HEK293T (cell line): Measurements from ENCODE around the gene CCL27.

Source experiments
- CTCF ChIA-PET: fragments of 350-600 bp; formaldehyde crosslinking; extraction: SDS; loops from one replicate; lab custom pipeline; 2021; ENCODE audit warnings: antibody characterized with exemption, inconsistent platforms; lab: Yijun Ruan, JAX
- POLR2A ChIA-PET: fragments of 350-600 bp; formaldehyde crosslinking; extraction: SDS; loops from one replicate; lab custom pipeline; 2020; ENCODE audit warnings: antibody characterized with exemption, inconsistent platforms; lab: Yijun Ruan, JAX
- DNase-seq: peaks from one replicate; pipeline ENCODE4 v3.0.0; 2012; ENCODE audit warnings: mixed read lengths; ENCODE audit errors: extremely low spot score
- ARNT ChIP-seq: fragments of 450-650 bp; IDR thresholded peaks from 2 replicates; pipeline ENCODE4 v1.6.1; 2017; ENCODE audit warnings: mild to moderate bottlenecking
- BHLHE40 ChIP-seq: fragments of 450-650 bp; IDR thresholded peaks from 2 replicates; pipeline ENCODE4 v1.6.1; 2016; ENCODE audit warnings: mild to moderate bottlenecking, moderate library complexity, borderline replicate concordance
- CTBP1 ChIP-seq: fragments of 450-650 bp; IDR thresholded peaks from 2 replicates; pipeline ENCODE4 v1.6.1; 2016; ENCODE audit warnings: borderline replicate concordance
- ELF4 ChIP-seq: fragments of 450-650 bp; IDR thresholded peaks from 2 replicates; pipeline ENCODE4 v1.6.1; 2017; ENCODE audit warnings: antibody characterized with exemption
- FOXA1 ChIP-seq: fragments of 450-650 bp; IDR thresholded peaks from 2 replicates; pipeline ENCODE4 v1.6.1; 2016; ENCODE audit warnings: mild to moderate bottlenecking
- FOXK2 ChIP-seq: fragments of 450-650 bp; IDR thresholded peaks from 2 replicates; pipeline ENCODE4 v1.6.1; 2016; ENCODE audit warnings: mild to moderate bottlenecking
- FOXM1 ChIP-seq: fragments of 450-650 bp; IDR thresholded peaks from 2 replicates; pipeline ENCODE4 v1.6.1; 2017; ENCODE audit warnings: mild to moderate bottlenecking, borderline replicate concordance
- HDGF ChIP-seq: fragments of 450-650 bp; IDR thresholded peaks from 2 replicates; pipeline ENCODE4 v1.6.1; 2017; ENCODE audit warnings: antibody characterized with exemption, borderline replicate concordance
- L3MBTL2 ChIP-seq: fragments of 450-650 bp; conservative IDR thresholded peaks from 2 replicates; pipeline ENCODE4 v1.6.1; 2016; ENCODE audit warnings: mild to moderate bottlenecking
- LEF1 ChIP-seq: fragments of 450-650 bp; IDR thresholded peaks from 2 replicates; pipeline ENCODE4 v1.6.1; 2017; ENCODE audit warnings: mild to moderate bottlenecking, borderline replicate concordance
- NFRKB ChIP-seq: fragments of 450-650 bp; IDR thresholded peaks from 2 replicates; pipeline ENCODE4 v1.6.1; 2016; ENCODE audit warnings: mild to moderate bottlenecking, moderate library complexity
- SP1 ChIP-seq: fragments of 450-650 bp; IDR thresholded peaks from 2 replicates; pipeline ENCODE4 v1.6.1; 2017
- SUZ12 ChIP-seq: fragments of 450-650 bp; IDR thresholded peaks from 2 replicates; pipeline ENCODE4 v1.6.1; 2016; ENCODE audit warnings: mild to moderate bottlenecking
- TARDBP ChIP-seq: fragments of 450-650 bp; IDR thresholded peaks from 2 replicates; pipeline ENCODE4 v1.6.1; 2016
- ZNF384 ChIP-seq: fragments of 450-650 bp; IDR thresholded peaks from 2 replicates; pipeline ENCODE4 v1.6.1; 2016
- TF ChIP-seq, protein P1 (sequence below): fragments of 450-650 bp; IDR thresholded peaks from 2 replicates; pipeline ENCODE4 v1.6.1; 2016

Gene CCL27

GRCh38 chr9:34656992-34657391 is 5.5 kb downstream of the CCL27 start:
- ChIA-PET POLR2A (interaction anchor here (1.4 kb wide), 1 partner anchor 19 kb away, joined by 3 read pairs; the partner anchor contains the start of gene SIGMAR1), CTCF (no interaction called here)
- DNase-seq = no peak
- TF ChIP-seq SP1 = no peak
- TF ChIP-seq ZNF384 = no peak
- TF ChIP-seq CTBP1 = no peak
- TF ChIP-seq FOXK2 = no peak
- TF ChIP-seq ARNT = no peak
- TF ChIP-seq SUZ12 = no peak
- no peak for TF ChIP-seq HDGF
- no peak for TF ChIP-seq L3MBTL2
- no peak for TF ChIP-seq FOXA1
- TF ChIP-seq BHLHE40 = no peak

- TF ChIP-seq SP1 (no peak), SUZ12 (no peak)
- ChIA-PET CTCF (no interaction called here), POLR2A (no interaction called here)
- DNase-seq = no peak
These were observed 7.1 kb downstream of the CCL27 start for GRCh38 chr9:34655394-34655793.

DNA sequence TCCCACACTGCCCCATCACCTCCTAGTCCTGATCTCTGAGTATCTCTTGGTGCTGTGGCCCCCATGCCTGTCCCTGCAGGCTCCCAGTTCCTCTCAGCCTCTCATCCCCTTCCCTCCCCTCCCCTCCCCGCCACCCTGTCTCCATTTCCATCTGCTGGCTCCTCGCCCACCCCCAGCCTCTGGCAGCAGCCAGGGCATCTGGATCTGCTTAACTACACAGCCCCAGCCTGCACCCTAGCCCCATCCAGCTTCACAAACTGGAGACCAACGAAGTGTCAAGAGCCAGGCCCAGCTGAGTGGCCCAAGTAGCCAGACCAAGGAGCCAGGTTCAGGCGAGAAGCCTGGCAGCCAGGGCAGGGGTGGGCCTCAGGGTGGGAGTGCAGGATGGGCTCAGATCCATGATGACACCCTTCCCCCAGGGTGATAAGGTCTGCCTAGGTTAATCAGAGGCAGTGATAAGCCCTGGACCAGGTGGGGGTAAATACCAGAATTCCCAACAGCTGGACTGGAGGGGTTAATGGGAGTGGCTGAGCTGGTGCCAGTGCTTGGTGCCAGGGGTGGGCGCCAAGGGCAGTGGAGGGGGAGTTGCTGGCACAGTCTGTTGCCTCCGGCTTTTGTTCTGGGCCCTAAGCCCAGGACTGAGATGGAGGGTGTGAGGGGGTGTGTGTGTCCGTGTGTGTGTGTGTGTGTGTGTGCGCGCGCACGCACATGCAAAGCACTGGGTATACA is 8.0 kb downstream of the CCL27 start:
- ChIA-PET CTCF (no interaction called here), POLR2A (no interaction called here)
- TF ChIP-seq SUZ12 (no peak), ELF4 (no peak), L3MBTL2 (no peak), BHLHE40 (no peak), NFRKB (no peak)
- no peak for DNase-seq

GRCh38 chr9:34653151-34654072 is 9.0 kb downstream of the CCL27 start:
- DNase-seq = no peak
- TF ChIP-seq ZNF384 (no peak), SUZ12 (no peak), BHLHE40 (no peak), FOXK2 (no peak), FOXA1 (no peak), TARDBP (no peak; the same call in 1 of the 2 replicates)
- CTCF ChIA-PET = no interaction called here
- POLR2A ChIA-PET = no interaction called here

DNA sequence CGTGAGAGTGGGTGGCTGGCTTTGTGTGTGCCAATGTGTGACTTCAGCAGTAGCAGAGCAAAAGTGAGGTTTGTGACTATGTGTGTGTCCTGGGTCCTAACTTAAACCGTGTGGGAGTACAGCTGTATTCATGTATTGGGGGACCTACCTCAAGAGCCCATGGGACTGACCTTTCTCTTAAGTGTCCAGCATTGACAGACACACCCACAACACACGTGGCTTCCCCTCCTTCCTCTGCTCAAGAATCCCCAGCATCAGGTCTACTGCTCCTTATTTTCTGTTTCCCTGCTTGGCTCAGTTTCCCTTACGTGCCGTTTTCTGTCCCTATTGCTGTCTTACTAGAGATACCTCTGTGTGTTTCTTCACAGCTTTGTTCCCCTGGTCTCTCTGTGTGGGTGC is 9.9 kb downstream of the CCL27 start:
- TF ChIP-seq SUZ12 (no peak), L3MBTL2 (no peak), ARNT (no peak), ZNF384 (no peak), FOXM1 (no peak), BHLHE40 (no peak), CTBP1 (no peak)
- POLR2A ChIA-PET = no interaction called here

DNA sequence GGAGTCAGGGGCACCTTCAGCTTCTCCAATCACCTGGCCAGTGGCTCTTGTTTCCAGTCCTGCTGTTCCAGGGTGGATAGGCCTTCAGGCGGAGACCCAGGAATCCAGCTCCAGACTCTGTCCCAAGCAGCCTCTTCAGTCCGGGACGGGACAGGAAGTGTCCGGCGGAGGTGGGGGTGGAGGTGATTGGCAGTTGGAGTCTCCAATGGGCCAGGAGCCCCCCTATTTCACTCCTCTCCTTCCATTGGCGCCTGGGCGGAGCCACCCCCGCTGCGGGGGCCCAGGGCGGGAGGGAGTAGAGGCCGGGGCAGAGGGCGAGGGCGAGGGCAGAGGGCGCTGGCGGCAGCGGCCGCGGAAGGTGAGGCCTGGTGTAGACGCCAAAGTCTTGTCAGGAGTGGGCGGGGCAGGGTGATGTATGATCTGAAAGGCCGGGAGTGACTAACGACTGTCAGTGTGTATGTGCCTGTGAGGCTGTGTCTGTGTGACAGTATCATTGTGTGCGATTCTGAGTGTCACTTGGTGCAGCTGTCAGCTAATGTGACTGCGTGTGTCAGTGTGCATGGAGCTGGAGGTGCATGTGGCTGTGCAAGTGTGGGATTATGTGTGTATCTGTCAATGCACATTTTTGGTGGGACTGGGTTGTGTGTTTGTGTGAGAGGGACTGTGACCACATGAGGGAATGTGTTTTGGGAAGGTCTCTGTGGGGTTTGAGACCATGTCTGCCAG is 10.4 kb downstream of the CCL27 start, which contains the start of gene IL11RA:
Gene IL11RA (plus strand): TSS at position 310 of the 726 bp plus-strand sequence. CDS start 3,033 bp downstream, outside the sequence.
- POLR2A ChIA-PET = interaction anchor here (1.3 to 1.6 kb wide), 2 partner anchors 9 to 14 kb away, joined by 5 read pairs; partner anchors contain the start of gene SIGMAR1
- DNase-seq = peak; percentile 74
- TF ChIP-seq BHLHE40 = no peak
- 0 out of 2 replicates have a peak, but pooled peaks have one; percentile 32 for TF ChIP-seq L3MBTL2
- peak; percentile 93; the same call in 1 of the 2 replicates for TF ChIP-seq TARDBP
- no peak for TF ChIP-seq CTBP1
- 0 out of 2 replicates have a peak, but pooled peaks have one; percentile 7 for TF ChIP-seq ELF4
- no peak for TF ChIP-seq ZNF384
- TF ChIP-seq, protein P1, sequence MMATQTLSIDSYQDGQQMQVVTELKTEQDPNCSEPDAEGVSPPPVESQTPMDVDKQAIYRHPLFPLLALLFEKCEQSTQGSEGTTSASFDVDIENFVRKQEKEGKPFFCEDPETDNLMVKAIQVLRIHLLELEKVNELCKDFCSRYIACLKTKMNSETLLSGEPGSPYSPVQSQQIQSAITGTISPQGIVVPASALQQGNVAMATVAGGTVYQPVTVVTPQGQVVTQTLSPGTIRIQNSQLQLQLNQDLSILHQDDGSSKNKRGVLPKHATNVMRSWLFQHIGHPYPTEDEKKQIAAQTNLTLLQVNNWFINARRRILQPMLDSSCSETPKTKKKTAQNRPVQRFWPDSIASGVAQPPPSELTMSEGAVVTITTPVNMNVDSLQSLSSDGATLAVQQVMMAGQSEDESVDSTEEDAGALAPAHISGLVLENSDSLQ = peak; percentile 97
- TF ChIP-seq SP1 = no peak
- no peak for TF ChIP-seq HDGF
- CTCF ChIA-PET = no interaction called here

More for the DNA sequence above, 9.9 kb downstream of the CCL27 start:
- CTCF ChIA-PET = no interaction called here
- no peak for DNase-seq

GRCh38 chr9:34651321-34651720 is 11.1 kb downstream of the CCL27 start:
- TF ChIP-seq L3MBTL2 (no peak), FOXM1 (no peak), FOXK2 (no peak), HDGF (no peak), BHLHE40 (no peak), LEF1 (no peak)
- ChIA-PET POLR2A (interaction anchor here (1.3 to 1.6 kb wide), 2 partner anchors 10 to 13 kb away, joined by 5 read pairs; partner anchors contain the start of gene SIGMAR1), CTCF (no interaction called here)
- DNase-seq = no peak
